NB4 (cell line): ENCODE data around the gene FOXB1.

Experiments used
- CTCF ChIP-seq: IDR thresholded peaks from one replicate; pipeline ENCODE4 v1.5.1; 2012; ENCODE audit warnings: low read depth, low read length
- MYC ChIP-seq: IDR thresholded peaks from 2 replicates; pipeline ENCODE4 v1.6.1; 2011; ENCODE audit warnings: low read depth, low read length
- POLR2A ChIP-seq: IDR thresholded peaks from 2 replicates; pipeline ENCODE4 v1.6.1; 2011; ENCODE audit warnings: mild to moderate bottlenecking; ENCODE audit not compliant: insufficient read length; ENCODE audit errors: extremely low read depth

GRCh38 chr15:60049948-60050347 is 45.8 kb downstream of the FOXB1 start:
- TF ChIP-seq POLR2A = no peak
- no peak for TF ChIP-seq MYC
- TF ChIP-seq CTCF = no peak
